IPS-NIHi7 (cell line): ENCODE results near the gene SLC13A2.

Source experiments
- DNase-seq: peaks from one replicate; pipeline ENCODE4 v3.0.0; 2012; ENCODE audit warnings: mixed read lengths; ENCODE audit errors: extremely low spot score

Gene SLC13A2

DNA sequence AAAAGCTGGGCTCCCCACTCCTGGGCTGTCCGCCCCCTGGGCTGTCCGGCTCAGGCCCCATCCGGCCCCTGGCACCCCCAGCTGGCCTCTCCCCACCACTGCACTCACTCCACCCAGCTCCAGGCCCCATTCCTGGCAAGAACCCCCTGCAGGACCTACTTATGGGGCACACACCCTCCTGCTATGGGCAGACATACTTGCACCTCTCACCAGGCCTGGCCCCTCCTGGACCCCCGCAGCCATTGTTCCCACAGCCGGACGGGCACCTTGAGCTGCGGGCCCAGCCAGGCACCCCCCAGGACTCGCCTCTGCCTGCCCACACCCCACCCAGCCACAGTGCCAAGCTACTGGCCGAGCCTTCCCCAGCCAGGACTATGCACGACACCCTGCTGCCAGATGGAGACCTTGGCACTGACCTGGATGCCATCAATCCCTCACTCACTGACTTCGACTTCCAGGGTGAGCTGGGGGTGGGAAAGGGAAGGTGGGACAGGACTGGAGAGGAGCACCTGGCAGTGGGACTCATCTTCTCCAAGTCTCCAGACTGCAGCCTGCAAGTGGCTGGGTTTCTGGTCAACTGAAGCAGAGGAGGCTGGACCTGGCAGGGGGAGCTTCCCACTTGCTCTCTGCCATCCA is 61.4 kb downstream of the SLC13A2 start:
- DNase-seq = no peak

DNA sequence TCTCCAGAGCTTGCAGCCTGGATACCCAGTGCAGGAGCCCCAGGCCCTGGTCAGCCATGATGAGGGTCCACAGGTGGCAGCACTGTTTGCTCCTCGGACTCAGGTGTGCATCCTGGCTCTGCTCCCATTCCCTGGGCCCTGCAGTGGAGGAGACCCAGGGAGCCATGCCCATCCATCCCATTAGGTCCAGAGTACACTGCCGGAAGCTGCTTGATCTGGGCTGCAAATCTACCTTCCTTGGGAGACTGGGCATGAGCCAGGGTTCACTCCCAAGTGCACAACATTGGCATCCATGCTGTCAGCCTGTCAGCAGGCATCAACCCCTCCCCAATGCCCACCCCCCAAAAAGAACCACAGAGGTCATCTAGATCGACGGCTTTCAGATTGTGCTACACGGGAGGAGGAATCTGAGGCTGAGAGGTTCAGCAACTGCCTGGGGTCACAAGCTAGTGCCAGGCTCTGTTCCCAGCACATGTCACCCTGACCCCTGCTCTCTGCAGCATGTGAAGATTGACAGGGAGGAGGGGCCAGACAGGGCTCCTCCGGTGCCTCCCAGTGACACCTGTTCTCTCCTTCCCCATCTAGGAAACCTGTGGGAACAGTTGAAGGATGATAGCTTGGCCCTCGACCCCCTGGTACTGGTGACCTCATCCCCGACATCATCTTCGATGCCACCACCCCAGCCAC is 63.2 kb downstream of the SLC13A2 start:
- no peak for DNase-seq

DNA sequence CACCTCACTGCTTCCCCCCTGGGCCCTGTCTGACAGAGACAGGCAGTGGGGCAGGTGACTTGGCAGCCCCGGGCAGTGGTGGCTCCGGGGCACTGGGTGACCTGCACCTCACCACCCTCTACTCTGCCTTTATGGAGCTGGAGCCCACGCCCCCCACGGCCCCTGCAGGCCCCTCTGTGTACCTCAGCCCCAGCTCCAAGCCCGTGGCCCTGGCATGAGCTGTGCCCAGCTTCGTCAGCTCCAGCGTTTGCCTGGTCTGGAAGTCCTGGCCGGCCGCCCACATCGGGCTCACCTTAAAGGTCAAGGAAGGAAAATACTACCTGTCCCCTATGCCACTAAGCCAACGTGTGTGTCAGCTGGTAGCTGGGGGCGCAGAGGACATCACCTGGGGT is 63.8 kb downstream of the SLC13A2 start:
- no peak for DNase-seq

DNA sequence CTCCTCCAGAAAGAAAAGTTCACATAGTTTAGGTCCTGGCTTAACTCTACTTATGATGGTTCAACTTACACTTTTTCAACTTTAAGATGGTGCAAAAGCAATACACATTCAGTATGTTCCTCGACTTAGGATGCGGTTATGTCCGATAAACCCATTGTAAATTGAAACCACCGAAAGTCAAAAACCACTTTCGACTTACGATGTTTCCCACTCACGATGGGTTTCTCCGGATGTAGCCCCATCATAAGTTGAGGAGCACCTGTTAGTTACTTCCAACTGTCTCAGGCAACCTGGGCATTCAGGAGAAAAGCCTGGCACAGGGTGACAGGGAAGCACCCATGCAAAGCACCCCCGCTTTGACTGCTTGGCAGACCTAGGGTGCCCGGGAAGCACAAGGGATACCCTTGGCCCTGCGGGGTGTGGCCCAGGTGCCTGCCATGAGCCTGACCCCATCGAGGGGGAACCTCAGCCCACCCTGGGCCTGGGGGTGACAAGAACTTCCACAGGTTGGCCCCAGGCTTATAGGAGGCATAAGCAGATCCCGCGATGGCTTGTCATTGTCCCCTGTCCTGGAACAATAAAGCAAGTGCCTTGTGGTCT is 65.0 kb downstream of the SLC13A2 start:
- no peak for DNase-seq

DNA sequence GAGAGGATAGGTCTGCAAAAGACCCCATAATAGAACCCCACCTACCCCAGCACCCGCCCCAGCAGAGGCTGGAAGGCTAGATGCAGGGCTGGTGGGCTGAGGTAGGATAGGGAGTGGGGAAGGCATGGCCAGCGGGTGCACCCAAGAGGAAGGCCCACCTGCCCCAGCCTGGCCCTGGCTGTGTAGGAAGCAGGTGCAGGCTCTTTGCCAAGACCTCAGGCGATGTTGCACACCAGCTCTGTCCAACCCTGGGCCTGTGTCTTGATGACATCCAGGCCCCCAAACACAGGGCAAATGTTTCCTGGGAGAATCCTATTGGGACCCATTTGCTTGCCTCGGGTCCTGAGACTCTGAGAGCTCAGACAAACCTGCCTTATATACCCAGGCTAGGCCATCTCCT is 66.8 kb downstream of the SLC13A2 start:
- no peak for DNase-seq

DNA sequence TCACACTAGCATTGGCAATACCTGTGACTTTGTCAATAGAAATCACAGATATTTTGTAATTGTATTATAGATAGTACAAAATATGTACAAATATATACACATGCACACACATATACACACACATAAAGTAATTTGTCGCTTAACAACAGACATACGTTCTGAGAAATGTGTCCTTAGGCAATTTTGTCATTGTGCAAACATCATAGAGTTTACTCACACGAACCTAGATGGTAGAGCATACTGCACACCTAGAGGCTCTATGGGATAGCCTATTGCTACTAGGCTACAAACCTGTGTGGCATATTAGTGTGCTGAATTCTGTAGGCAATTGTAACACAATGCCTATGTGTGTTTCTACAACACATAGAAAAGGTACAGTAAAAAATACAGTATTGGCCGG is 68.0 kb downstream of the SLC13A2 start:
- no peak for DNase-seq

DNA sequence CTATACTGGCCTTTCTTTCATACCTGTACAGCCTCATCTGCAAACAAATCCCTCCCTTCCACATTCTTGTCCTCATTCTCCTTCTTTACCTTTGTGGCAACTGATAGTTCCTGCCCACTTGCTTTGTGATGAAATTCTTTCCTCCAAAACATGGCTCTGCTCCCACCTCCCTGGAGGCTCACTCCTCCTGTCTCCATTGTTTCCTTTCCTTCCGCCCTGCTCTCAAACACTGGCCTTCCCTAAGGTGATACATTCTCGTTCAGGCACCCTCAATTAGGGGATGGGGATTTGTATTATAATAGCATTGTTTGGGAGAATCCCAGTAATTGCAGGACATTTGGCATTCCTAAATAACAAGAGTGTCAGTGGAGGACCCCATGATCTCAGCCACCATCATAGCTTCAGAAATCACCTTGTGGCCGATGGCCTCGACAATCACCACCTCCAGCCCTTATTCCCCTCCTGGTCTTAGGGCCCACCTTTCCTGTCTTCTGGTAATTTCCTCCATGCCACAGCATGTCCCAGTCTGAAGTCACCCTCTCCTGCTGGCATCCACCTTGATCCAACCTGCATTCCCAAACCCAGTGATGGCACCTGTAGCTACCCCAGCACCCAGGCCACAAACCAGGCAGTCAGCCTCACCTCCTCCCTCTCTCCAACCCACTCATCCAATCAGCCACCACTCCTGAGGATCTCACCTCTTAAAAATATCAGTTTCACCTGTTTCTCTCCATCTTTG is 71.1 kb downstream of the SLC13A2 start:
- DNase-seq = no peak

DNA sequence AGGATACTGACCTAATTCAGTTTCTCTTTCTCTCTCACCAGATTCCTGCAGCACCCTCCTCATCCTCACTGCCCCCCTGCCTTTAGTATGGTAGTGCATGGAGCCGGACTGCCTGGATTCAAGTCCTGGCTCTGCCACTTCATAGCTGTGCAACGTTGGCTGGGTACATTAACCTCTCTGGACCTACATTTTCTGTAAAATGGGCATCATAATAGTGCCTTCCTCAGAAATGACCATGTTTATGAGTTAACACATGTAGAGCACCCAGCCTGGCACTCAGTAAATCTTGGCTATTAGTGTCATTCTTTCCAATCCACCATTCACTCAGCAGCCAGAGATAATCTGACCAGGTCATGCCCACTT is 71.7 kb downstream of the SLC13A2 start:
- DNase-seq = no peak

DNA sequence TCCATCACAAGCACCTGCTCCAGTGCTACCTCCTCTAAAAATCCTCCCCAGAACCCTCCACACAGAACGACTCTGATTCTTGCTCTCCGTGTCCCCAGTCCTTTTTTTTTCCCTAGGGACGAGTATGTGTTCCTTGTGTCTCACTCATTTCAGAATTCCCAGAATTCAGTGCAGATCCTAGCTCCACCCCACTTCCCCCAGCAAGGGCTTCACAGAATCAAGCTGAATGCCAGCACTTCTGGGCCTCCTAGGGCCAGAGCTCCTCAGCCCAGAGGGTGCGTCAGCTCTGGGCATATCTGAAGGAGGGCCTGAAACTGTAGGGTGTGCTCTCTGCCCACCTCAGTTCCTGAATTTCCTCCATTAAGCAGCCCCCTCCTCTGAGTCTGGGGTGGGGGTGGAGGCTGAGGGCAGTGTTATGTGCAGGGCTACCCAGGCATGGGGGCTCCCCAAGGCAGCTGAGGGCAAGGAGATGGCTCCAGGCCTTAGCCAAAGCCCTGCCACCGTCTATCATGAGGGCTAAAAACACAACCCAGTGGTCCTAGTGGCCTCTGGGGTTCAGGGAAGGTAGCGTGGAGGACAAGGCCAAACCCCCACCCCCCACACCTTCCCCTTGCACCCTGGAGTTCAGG is 72.5 kb downstream of the SLC13A2 start:
- DNase-seq = no peak

DNA sequence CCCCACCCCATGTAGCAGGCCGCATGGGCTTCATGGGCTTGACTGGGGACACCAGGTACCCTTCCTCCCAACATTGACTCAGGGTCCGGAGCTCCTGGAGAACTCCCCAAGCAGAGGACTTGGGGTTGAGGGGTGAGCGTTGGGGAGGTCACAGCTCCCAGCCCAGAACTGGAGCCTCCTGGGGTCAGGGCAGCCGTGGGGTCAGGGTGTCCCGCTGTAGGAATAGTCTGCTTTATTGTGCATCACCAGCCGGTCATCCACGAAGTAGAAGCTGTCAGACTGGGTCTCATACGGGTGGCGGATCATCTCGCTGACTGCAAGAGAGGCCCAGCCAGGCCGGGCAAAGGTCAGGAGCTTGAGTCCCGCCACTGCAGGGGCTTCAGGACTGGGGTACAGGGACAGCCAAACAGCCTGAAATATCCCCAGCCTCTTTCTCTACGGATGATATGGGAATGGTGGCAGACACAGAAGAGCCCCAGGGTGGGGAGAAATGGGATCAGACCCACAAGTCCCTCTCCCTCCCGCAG is 73.7 kb downstream of the SLC13A2 start:
- DNase-seq = no peak
